Measurements from ENCODE around the gene AGMAT.

DNA sequence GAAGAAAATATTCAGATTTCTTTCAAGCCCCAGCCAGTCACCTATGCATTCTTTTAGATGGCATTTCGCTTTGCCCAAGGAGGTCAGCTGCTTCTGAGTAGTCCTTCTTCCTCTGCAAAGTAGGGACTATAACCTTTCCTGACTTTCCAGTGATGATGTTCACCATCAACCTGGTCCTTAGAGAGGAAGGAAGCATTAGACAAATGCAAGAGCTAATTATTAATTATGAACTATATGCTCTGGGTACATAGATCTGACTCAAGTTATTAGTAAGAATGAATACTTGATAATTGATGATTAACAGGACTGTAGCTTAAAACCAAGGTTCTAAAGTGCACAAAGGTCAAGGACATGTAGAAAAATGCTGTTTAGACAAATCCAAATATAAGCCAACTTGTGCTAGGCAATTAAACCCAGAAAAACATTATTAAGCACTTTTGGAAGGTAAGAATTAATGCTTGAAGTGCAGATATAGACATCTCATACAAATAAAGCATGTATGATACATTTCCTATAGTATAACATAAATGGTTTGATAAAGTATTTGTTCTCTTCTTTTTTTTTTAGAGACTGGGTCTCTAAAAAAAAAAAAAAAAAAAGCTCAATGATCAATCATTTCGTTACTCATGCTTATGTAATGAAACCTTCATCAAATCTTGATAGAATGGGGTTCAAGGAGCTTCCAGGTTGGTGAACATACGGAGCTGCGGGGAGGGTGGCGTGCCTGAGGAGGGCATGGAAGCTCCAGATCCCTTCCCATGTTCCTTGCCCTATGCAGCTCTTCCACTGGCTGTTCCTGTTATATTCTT, 11.2 kb upstream of the AGMAT start:
- TF ChIP-seq EZH2 (IDR thresholded peaks at IDR 0.05; ENCODE audit: insufficient read depth, poor library complexity, severe bottlenecking) (no peak), EZH2phosphoT487 (IDR thresholded peaks at IDR 0.05; ENCODE audit: insufficient read depth, low read depth) (no peak)
